NCI-H187 treated with DMSO at 0.1 percent for 48 hours (cell line): Measurements from ENCODE around the gene BTBD9.

ENCODE experiments used
- DNase-seq: peaks from one replicate; lab custom pipeline; 2025; lab: John Stamatoyannopoulos, UW

Gene BTBD9

GRCh38 chr6:38554700-38555413 is 84.9 kb downstream of the BTBD9 start:
- DNase-seq = no peak

GRCh38 chr6:38554014-38554413 is 85.7 kb downstream of the BTBD9 start:
- no peak for DNase-seq

GRCh38 chr6:38552121-38552520 is 87.6 kb downstream of the BTBD9 start:
- no peak for DNase-seq

GRCh38 chr6:38549795-38550194 is 89.9 kb downstream of the BTBD9 start:
- DNase-seq = no peak

GRCh38 chr6:38549180-38549579 is 90.5 kb downstream of the BTBD9 start:
- no peak for DNase-seq

- DNase-seq = no peak
These were observed 96.7 kb downstream of the BTBD9 start for GRCh38 chr6:38543022-38543421.

- no peak for DNase-seq
These were observed 97.7 kb downstream of the BTBD9 start for GRCh38 chr6:38542031-38542430.

- no peak for DNase-seq
These were observed 106.7 kb downstream of the BTBD9 start for GRCh38 chr6:38533064-38533463.

GRCh38 chr6:38531134-38531533 is 108.6 kb downstream of the BTBD9 start:
- no peak for DNase-seq

GRCh38 chr6:38528196-38528965 is 111.3 kb downstream of the BTBD9 start:
- DNase-seq = no peak

- DNase-seq = no peak
These were observed 112.4 kb downstream of the BTBD9 start for GRCh38 chr6:38527371-38527770.

GRCh38 chr6:38525888-38526287 is 113.8 kb downstream of the BTBD9 start:
- DNase-seq = no peak

GRCh38 chr6:38524436-38525145 is 115.1 kb downstream of the BTBD9 start:
- DNase-seq = no peak

GRCh38 chr6:38522322-38522721 is 117.4 kb downstream of the BTBD9 start:
- DNase-seq = no peak

GRCh38 chr6:38518511-38519304 is 121.0 kb downstream of the BTBD9 start:
- no peak for DNase-seq

- DNase-seq = no peak
These were observed 122.7 kb downstream of the BTBD9 start for GRCh38 chr6:38517005-38517404.

- DNase-seq = no peak
These were observed 125.3 kb downstream of the BTBD9 start for GRCh38 chr6:38514399-38514798.

- DNase-seq = no peak
These were observed 127.5 kb downstream of the BTBD9 start for GRCh38 chr6:38512211-38512610.

- DNase-seq = no peak
These were observed 129.5 kb downstream of the BTBD9 start for GRCh38 chr6:38510205-38510604.

GRCh38 chr6:38509713-38510112 is 130.0 kb downstream of the BTBD9 start:
- DNase-seq = no peak

- DNase-seq = no peak
These were observed 130.8 kb downstream of the BTBD9 start for GRCh38 chr6:38508894-38509293.

GRCh38 chr6:38508286-38508685 is 131.4 kb downstream of the BTBD9 start:
- DNase-seq = no peak
